ENCODE results near the gene ZNF385C.

ZNF385C gene

DNA sequence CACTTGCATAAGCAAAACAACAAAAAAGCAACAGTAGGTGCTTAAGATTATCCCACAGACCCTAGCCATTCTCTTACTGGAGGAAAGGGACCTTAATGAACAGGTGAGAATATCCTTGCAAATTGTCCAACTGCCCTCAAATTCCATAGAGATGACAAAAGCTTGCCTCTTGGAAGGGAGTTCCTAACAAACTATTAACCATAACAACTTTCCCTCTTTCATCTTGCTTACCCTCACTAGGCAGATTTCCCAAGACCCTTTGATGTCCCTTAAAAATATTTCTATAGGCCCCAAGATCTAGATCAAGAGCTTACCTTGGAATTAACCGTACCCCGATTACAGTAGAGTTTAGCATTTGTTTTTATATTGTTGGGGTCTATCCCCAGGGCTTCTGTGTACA lies 109.9 kb downstream of the ZNF385C start:
- DNase-seq (ENCODE audit: low read depth) = no peak

DNA sequence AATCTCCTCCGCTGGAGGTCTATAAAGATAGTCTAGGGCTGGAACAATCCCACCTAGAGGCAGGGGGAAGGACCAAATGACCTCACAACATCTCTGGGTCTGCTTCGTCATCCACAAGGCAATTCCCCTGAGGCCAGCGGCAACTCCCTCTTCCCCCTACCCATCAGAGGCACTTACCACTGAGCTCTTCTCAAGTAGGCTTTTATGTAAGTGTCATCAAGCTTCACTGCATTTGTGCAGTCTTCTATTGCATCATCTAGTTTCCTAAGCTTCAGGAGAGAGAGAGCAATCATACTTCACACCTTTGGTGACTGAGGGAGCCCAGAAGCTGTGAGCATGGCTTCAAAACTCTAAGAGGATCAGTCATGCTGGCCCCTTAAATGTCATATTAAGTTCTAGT lies 110.6 kb downstream of the ZNF385C start:
- no peak for DNase-seq (ENCODE audit: low read depth)

DNA sequence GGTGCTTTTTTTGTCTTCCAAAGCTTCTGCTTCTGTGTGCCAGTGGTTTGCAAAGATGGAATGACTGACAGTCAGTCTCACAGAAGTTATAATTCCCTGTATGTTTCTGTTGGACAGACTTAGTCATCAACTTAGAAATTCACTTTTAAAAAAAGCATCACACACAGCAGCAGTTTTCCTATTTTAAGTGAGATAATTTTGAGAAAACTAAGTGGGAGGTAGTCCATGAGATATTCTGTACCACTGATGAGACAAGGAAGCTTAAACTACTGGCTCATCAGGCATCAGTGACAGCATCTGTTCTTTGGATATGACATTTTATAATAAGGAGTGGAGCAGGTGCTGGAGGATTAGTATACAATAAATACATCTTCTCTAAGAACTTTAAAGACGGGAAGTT lies 111.6 kb downstream of the ZNF385C start:
- no peak for DNase-seq (ENCODE audit: low read depth)

DNA sequence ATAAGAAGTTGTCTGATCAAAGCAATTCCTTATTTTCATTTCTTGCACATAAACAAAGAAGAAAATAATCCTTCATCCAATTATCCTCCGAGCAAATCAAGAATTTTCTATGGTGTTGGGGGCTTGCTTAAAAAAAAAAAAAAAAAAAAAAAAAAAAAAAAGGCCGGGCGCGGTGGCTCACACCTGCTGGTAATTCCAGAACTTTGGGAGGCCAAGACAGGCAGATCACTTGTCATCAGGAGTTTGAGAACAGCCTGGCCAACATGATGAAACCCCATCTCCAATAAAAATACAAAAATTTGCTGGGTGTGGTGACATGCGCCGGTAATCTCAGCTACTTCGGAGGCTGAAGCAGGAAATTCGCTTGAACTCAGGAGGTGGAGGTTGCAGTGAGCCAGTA lies 112.4 kb downstream of the ZNF385C start:
- no peak for DNase-seq (ENCODE audit: low read depth)

DNA sequence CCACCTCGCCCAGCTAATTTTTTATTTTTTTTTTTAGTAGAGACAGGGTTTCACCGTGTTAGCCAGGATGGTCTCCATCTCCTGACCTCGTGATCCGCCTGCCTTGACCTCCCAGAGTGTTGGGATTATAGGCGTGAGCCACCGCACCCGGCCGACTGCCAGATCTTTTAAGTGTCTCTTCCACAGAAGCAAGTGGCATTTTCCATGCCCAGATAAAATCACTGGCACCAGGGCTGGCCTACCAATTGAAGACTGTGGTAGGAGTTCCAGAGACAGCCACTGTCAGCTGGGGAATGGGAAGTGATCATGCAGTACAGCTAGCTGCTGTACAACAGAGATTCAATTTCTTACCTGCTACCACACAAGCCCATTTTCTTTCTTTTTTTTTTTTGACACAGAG lies 113.8 kb downstream of the ZNF385C start:
- no peak for DNase-seq (ENCODE audit: low read depth)

DNA sequence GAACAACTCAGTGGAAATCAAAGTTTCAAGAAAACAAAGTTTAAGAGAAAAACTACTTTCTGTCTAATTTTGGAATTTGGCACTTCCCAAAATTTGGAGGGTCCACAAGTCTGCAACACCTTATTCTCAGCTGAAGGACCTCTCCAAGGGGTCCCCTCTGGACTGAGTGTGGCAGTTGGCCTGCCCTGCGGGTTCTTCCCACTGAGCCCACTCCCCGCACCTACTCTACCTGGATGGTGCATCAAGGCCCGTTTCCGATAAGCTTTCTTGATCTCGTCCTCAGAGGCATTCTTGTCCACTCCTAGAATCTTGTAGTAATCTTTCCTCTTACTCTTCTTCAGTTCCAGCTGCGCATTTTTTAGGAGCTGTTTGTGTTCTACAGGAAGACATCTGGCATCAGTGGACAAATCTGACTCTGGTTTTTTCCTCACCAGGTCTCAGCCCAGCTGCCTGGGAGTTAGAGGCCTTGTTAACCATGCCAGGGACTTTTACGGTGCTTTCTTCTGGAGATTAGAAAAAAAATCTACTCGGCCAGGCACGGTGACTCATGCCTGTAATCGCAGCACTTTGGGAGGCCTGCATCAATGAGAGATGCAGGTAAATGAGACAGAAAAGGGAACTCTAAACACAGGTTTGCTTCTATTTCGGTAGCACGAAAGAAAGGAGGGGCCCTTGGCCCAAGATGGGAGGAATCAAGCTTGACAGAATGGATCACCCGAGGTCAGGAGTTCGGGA lies 116.1 kb downstream of the ZNF385C start:
- no peak for DNase-seq (ENCODE audit: low read depth)

DNA sequence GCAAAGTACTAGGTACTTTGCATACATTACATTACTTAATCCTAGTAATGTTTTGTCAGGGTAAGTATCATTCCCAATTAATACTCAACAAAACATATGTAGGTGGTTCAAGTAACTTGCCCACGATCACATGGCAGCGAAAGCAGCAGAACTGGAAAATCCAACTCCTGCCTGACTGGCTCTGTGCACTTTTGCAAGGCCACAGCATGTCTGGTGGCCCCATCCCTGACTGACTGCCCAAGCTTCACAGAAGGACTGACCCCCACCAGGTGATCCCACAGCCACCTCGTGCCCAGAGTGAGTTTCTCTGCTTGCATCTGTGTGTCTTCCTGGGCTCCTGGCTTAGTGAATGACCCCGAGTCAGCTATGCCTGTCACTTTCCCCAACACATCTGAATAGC lies 120.3 kb downstream of the ZNF385C start:
- no peak for DNase-seq (ENCODE audit: low read depth)

DNA sequence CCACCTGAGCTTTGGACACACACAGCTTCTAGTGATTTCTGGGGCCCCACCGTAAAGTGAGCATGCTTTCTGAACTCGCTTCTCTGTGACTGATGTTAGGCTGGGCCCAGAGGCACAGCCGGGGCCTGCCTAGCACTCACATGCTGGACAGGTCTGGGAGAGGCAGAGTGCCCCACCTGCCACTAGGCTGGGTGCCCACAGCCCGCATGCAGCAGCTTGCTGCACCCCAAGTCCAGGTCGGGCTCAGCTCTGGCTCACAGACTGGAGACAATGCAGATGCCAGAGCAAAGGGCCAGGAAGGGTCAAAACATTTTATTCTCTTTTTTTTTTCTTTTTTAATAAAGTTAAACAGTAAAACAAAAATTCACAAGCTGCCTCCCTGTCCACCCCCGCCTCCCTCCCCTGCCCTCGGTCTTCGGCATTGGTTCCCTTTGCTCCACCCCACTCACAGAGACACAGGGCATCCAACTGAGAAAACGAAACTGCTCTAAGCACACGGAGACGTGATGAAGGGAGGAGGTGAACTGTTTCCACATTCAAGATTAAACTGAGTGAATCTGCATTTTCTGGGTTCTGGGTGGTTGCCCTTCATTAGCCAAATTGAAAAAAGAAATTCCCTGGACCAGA lies 122.0 kb downstream of the ZNF385C start:
- DNase-seq (ENCODE audit: low read depth) = no peak
